Inflammatory macrophage treated with lipopolysaccharide for 1 hour (primary cell): ENCODE data around the gene WWC2.
A peak's percentile ranks its signal among the peaks of the same experiment; 100 is the strongest.

Experiments
- DNase-seq, 2 donors: peaks; one replicate each; pipeline ENCODE4 v3.0.0-alpha.2; 2020 to 2022

Gene WWC2

GRCh38 chr4:183173580-183174526, 74.8 kb downstream of the WWC2 start:
- DNase-seq: no peak

DNA sequence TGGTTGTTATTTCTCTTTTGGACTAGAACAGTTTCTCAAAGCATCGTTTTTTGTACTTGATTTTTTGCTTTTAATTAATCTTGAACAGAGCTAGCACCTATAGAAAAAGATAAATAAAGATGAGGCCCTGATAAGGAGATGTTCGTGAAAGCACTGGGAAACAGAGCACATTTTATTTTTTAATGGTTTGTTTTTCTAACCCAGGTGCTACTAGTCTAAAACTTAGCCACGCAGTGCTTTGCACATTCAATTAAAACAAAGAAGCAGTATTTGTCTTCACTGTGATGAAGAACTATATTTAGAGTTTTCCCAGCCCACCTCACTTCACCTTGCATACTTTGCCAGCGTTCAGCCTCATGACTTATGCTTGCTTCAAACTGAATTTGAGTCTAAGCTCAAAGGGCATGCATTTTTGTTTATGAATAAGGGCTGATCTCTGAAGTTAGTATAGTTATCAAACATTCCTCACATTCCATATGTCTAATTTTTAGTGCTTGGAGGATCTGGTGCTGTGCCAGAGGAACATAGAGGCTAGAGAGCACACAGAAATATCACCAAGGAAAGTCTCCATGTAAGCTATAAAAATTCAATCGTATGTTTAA, 76.7 kb downstream of the WWC2 start:
- no peak for DNase-seq

GRCh38 chr4:183177001-183177400, 77.9 kb downstream of the WWC2 start:
- DNase-seq: no peak

GRCh38 chr4:183178201-183178600, 79.1 kb downstream of the WWC2 start:
- no peak for DNase-seq

GRCh38 chr4:183180096-183180495, 81.0 kb downstream of the WWC2 start:
- DNase-seq: no peak

GRCh38 chr4:183180621-183181020, 81.6 kb downstream of the WWC2 start:
- no peak for DNase-seq

DNA sequence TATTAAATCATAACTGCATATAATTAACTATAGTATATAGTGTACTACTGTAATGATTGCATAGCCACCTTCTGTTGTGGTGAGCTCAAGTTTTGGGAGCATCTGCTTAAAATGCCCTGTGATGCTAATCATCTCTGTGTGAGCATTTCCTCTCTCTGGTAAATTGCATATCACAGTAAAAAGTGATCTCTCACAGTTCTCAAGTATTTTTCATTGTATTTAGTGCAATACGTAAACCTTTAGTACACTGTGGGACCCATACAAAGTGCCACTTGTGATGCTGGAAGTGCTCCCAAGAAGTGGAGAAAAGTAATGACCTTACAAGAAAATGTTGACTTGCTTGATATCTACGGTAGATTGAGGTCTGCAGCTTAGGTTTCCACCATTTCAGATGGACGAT, 82.0 kb downstream of the WWC2 start:
- DNase-seq: no peak

GRCh38 chr4:183182873-183183725, 84.0 kb downstream of the WWC2 start:
- peak; percentile 60 to 64 for DNase-seq

- DNase-seq: no peak
These were observed 85.0 kb downstream of the WWC2 start for GRCh38 chr4:183183906-183184535.

GRCh38 chr4:183185018-183185417, 86.0 kb downstream of the WWC2 start:
- DNase-seq: no peak

DNA sequence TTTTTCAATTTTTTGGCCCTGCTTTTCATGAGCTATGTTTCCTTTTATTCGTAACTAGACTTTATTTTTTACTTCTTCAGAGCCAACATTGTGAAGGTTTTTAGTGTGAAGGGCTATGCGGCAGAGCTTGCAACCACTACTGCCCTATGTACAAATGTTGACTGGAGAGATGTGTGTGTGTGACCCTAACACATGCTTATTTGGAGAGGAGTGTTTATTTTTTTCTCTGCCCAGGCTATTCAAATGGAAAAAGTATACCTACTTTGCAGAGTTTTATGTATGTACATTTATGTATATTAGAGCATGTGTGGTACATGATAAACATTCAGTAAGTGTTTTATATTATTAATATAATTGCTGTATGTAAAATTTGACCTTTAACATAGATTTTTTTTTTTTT, 86.5 kb downstream of the WWC2 start:
- DNase-seq: no peak

GRCh38 chr4:183186813-183187212, 87.8 kb downstream of the WWC2 start:
- no peak for DNase-seq

DNA sequence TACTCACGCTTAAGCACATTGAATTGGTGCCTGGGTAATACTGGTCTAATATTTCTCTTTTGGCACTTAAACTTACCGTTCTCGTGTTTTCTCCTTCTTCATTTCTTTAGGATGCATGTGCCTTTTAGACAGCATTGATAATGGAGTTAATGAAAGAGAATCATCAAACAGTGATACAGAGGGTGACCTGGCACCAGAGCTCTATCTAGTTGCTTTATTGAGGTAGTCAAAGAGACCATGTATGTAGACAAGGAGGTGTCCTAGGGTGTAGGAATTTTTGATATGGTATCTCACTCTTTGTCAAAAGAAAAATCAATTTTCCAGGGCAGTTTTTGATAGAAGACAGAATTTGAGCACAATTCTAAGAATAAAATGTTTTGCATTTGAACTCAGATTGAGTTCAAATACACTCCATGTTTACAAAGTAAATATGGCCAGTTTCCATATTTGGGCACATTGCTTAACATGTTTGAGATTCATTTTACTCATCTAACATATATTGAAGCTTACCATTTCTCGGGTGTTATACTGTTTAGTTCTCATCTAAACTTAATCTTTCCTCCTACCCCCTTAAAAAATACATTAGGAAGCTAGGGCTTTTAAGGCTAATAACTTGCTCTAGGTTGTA, 92.0 kb downstream of the WWC2 start:
- no peak for DNase-seq

- no peak for DNase-seq
These were observed 92.6 kb downstream of the WWC2 start for GRCh38 chr4:183191630-183192029.

DNA sequence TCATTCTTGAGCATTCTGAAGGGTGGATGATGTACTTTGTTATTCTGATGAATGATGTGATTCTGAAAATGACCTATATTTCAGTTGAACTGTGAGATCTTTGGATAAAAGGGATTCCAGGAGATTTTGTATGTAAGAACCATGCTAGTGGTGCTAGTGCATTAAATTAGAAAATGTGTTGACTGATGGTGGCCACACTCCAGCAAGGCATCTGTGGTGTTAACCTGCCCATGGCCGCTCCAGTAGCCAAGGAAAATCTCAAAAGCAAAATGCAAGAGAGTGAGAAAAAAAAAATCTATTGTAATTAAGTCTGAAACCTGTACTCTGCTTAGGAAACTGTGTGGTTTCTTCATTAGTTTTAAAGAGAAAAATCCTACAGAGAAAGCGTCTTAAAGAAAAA, 93.5 kb downstream of the WWC2 start:
- no peak for DNase-seq

GRCh38 chr4:183193730-183194338, 94.8 kb downstream of the WWC2 start:
- peak; percentile 49 to 68 for DNase-seq

DNA sequence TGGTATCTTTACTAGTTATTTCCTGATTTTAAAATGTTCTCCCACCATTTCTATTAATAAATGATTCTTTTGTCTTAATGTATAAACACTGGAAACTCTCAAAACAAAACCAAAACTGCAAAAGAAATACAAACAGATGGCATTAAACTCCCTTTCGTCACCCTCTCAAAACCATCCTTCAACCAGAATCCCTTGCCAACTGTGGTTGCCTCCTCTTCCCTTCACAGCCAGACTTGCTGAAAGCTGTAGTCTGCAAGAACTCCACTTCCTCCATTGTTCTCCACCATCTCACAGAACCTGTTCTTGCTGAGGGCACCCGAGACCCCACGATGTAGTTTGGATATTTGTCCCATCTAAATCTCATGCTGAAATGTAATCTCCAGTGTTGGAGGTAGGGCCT, 96.5 kb downstream of the WWC2 start:
- DNase-seq: no peak

GRCh38 chr4:183197140-183197539, 98.1 kb downstream of the WWC2 start:
- no peak for DNase-seq

- DNase-seq: no peak
These were observed 101.4 kb downstream of the WWC2 start for GRCh38 chr4:183200453-183200852.

GRCh38 chr4:183201331-183201730, 102.3 kb downstream of the WWC2 start:
- no peak for DNase-seq

DNA sequence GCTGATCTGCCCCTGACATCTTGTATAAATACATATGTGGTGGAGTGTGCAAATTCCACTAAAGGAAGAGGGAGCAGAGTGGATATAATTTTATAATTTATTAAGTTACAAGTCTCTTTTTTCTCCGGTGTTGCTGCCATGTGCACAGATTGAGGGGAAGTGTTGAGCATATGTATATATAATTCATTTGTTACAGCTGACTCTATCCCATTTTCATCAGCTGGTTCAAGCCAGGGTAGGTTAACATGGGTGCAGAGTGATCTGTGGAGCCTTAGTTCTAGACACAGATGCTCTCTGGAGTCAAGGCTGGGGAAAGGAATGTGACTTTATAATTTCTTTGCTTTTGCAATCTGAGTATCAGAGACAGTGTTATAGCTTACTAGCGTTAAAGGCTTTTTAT, 103.5 kb downstream of the WWC2 start:
- DNase-seq: no peak

DNA sequence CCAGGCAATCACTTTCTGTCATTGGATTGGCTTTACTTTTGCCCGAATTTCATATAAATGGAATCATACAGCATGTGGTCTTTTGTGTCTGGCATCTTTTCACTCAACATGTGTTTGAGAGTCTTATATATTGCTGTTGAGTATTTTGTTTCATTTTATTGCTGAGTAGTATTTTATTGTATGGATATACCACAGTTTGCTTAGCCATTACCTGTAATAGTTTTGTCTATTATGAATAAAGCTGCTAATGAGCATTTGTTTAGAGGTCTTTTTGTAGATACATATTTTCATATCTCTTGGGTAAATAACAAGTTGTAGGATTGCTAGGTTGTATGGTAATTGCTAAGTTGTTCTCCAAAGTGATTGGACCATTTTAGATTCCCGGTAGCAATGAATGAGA, 105.7 kb downstream of the WWC2 start:
- no peak for DNase-seq
